GM12865 (cell line): ENCODE results near the gene CEP128.

ENCODE experiments used
- DNase-seq: peaks from one replicate; pipeline ENCODE4 v3.0.0; 2010; ENCODE audit warnings: low read depth
- H3K4me3 ChIP-seq: 2 replicates; pipeline ENCODE4 v1.5.1; 2011; ENCODE audit warnings: mild to moderate bottlenecking, low read depth, low read length, control low read depth
- TF ChIP-seq, protein P1 (sequence below): IDR thresholded peaks from 2 replicates; pipeline ENCODE4 v1.5.1; 2011; ENCODE audit warnings: low read length, control low read depth, low read depth, inconsistent platforms; ENCODE audit not compliant: insufficient read depth; ENCODE audit errors: missing control alignments

Gene CEP128

DNA sequence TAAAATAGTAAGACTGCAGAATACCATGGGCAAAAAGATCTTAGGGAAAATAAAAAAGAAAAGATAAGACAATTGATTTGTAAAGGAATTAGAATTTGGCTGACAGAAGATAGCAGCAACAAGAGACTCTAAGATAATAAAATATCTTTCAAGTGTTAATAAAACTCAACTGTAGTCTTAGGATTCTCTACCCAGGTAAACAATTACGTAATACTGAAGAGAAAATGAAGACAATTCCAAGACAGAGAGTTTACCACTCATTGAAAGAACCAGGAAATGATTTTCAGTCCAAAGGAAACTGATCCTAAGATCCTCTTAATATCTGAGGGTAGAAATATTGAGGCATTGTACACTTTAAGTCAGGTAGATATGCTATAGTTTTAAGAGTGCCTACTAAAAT is 321.1 kb downstream of the CEP128 start:
- no peak for DNase-seq
- no peak overlapping the region for H3K4me3 ChIP-seq
- TF ChIP-seq, protein P1, sequence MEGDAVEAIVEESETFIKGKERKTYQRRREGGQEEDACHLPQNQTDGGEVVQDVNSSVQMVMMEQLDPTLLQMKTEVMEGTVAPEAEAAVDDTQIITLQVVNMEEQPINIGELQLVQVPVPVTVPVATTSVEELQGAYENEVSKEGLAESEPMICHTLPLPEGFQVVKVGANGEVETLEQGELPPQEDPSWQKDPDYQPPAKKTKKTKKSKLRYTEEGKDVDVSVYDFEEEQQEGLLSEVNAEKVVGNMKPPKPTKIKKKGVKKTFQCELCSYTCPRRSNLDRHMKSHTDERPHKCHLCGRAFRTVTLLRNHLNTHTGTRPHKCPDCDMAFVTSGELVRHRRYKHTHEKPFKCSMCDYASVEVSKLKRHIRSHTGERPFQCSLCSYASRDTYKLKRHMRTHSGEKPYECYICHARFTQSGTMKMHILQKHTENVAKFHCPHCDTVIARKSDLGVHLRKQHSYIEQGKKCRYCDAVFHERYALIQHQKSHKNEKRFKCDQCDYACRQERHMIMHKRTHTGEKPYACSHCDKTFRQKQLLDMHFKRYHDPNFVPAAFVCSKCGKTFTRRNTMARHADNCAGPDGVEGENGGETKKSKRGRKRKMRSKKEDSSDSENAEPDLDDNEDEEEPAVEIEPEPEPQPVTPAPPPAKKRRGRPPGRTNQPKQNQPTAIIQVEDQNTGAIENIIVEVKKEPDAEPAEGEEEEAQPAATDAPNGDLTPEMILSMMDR: no peak

DNA sequence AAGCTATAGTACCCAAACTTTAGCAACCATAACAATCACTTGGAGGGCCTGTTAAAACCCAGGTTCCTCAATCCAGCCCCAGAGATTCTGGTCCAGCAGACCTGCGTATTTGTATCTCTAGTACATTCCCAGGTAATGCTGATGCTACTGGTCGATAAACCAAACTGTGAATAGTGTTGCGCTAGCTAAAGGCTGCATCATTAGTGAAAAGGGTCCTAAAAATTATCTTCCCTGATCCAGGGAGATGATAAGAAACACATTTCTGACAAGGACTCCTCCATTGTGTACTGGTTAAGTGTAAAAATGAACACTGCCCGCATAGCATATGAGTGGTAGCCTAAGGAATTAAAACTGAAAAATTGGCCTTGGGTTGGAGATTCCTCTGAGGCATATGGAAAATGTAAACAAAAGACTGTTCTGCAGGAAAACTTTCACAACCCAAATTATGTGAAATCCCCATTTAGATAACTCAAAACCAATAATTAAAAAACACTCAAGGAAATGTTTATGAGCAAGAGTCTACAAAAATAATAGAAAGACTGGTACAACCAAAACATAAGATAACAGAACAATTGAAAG is 322.7 kb downstream of the CEP128 start:
- no peak for DNase-seq

DNA sequence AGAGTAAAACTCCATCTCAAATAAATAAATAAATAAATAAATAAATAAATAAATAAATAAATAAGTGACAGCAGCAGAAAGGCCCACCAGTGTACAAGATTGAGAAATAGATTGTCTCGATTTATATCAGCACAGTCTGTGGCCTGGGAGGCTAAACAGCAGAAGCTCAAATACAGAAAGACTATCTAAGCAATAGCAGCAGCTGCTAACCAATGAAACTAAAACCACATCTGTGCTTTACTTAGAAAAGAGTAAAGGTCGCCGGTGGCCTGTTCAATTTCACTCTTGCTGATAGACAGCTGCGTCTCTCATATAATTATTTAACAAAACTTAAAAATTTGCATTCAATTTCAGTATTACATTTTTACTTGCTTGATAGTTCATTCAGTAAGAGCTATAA is 325.7 kb downstream of the CEP128 start:
- H3K4me3 ChIP-seq: no peak overlapping the region
- TF ChIP-seq, protein P1: no peak
- peak; percentile 1 for DNase-seq

More for the DNA sequence above, 322.7 kb downstream of the CEP128 start:
- no peak overlapping the region for H3K4me3 ChIP-seq
- TF ChIP-seq, protein P1: no peak

DNA sequence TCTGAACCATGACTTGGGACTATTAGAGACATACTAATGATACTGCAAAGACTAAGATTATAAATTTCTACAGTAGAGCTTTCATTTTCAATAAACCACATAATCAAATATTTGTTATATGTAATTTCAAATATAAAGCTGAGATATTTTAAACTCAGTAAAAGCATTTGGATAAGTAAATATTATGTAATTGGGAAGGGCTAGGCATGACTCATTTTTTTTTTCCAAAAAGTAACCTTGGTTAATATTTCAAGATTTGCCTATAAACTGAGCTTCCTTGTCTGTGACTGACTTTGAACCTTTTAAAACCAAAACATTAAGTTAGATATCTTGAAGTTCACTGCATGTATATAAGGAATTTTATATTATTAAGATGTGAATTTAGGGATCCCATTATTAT is 332.5 kb downstream of the CEP128 start:
- DNase-seq: no peak
- H3K4me3 ChIP-seq: no peak overlapping the region
- TF ChIP-seq, protein P1: no peak

DNA sequence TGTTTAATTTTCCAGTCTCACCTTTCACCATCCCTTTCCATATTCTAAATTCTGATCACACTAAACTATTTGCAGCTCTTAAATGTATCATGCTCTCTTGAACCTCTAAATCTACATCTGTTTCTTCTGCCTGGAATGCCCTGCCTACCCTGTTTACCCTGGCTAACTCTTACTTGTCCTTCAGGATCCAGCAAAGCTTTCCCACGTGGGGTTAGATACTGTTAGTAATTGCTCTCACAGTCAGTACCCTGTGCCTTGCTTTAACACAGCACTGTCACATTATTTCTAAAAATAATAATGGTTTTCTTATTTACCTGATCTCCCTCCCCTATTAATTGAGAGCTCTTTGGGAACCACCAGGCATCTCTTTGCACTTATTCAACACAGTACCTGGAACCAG is 333.0 kb downstream of the CEP128 start:
- TF ChIP-seq, protein P1: no peak
- H3K4me3 ChIP-seq: no peak overlapping the region
- DNase-seq: no peak

DNA sequence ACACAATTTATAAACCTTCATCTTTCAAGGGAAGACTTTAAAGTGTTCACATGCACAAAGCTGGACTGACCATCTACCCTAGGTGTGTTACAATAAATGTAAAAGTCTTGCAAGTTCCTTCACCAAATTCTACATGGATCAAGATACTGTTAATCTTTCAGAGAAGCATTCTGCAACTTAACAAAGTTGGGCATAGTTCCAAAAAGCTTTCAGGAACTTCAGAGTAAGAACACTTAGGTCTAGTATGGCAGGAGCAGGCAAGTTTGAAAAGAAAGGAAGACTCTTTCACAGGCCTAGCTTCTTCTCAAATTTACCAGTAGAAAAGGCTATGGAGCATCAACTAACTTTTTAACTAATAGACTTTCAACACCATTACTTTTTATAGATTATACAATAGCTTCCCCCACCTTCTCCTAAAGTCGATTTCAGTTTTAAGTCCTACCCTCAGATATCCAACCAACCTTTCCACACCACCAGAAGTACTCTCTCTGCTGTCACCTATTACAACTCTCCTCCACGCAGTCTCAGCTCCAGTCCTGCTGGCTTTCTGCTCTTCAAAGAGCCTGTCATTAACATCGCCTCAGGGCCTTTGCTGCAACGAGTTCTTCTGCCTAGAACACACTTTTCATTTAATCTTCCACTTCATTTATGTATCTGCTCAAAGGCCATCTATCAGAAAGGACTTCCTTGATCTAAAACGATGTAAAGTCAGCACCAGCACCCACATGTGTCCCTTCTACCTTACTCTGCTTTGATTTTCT is 333.9 kb downstream of the CEP128 start:
- TF ChIP-seq, protein P1: no peak
- no peak for DNase-seq

More for the DNA sequence above, 333.9 kb downstream of the CEP128 start:
- no peak overlapping the region for H3K4me3 ChIP-seq
